HG03025 (cell line): ENCODE measurements around the gene DGKG.

Experiments used
- ATAC-seq: cut with Tn5 transposase; IDR thresholded peaks from one replicate; pipeline ENCODE4 v1.9.1; 2021; ENCODE audit warnings: mild to moderate bottlenecking, moderate library complexity; ENCODE audit not compliant: unreplicated experiment, low FRiP score

Gene DGKG

GRCh38 chr3:186361762-186362536 lies at the start of gene DGKG:
DGKG (minus strand) TSS chr3:186362234; CDS start chr3:186320459, 41,775 bp downstream.
- ATAC-seq, result peak; percentile 70

GRCh38 chr3:186411089-186411488 lies 49.1 kb upstream of the DGKG start:
- no peak for ATAC-seq

GRCh38 chr3:186406669-186407635 lies 44.9 kb upstream of the DGKG start:
- ATAC-seq, result no peak

GRCh38 chr3:186401556-186401955 lies 39.5 kb upstream of the DGKG start:
- ATAC-seq, result no peak

- no peak for ATAC-seq
Observed at GRCh38 chr3:186400662-186401061, 38.6 kb upstream of the DGKG start.

- no peak for ATAC-seq
Observed at GRCh38 chr3:186400026-186400425, 38.0 kb upstream of the DGKG start.

- no peak for ATAC-seq
Observed at GRCh38 chr3:186394566-186395217, 32.7 kb upstream of the DGKG start.

- ATAC-seq, result no peak
Observed at GRCh38 chr3:186386883-186387560, 25.0 kb upstream of the DGKG start.

- ATAC-seq, result no peak
Observed at GRCh38 chr3:186385856-186386602, 24.0 kb upstream of the DGKG start.

GRCh38 chr3:186383026-186383993 lies 21.3 kb upstream of the DGKG start:
- no peak for ATAC-seq

- no peak for ATAC-seq
Observed at GRCh38 chr3:186382217-186382885, 20.3 kb upstream of the DGKG start.

GRCh38 chr3:186381424-186382216 lies 19.6 kb upstream of the DGKG start:
- ATAC-seq, result no peak

GRCh38 chr3:186380622-186381380 lies 18.8 kb upstream of the DGKG start:
- ATAC-seq, result no peak

GRCh38 chr3:186375443-186375842 lies 13.4 kb upstream of the DGKG start:
- no peak for ATAC-seq

- no peak for ATAC-seq
Observed at GRCh38 chr3:186374376-186374775, 12.3 kb upstream of the DGKG start.

GRCh38 chr3:186369217-186369616 lies 7.2 kb upstream of the DGKG start:
- no peak for ATAC-seq
